Measurements from ENCODE around the gene PMEPA1.

- TF ChIP-seq ZNF274 (IDR thresholded peaks at IDR 0.05; ENCODE audit: low read depth, low read length) = no peak
- TF ChIP-seq YY1 (IDR thresholded peaks at IDR 0.05; ENCODE audit: insufficient read depth, insufficient read length) = no peak
- no peak for TF ChIP-seq SUZ12 (IDR thresholded peaks at IDR 0.05; ENCODE audit: extremely low read depth, insufficient read depth, insufficient read length)
Measured at GRCh38 chr20:57649617-57650015, 60.2 kb downstream of the PMEPA1 start.

All from NT2/D1 (cell line).